NAMALWA (cell line): Measurements from ENCODE around the gene SETDB1.
"Not testable (repeated sequence)": the region's sequence is repeated elsewhere in the genome, so short reads cannot be mapped to it uniquely, and the experiment has no call there.

Experiments
- DNase-seq: peaks from one replicate; pipeline ENCODE4 v3.0.0-alpha.2; 2015; ENCODE audit warnings: low spot score

Gene SETDB1

GRCh38 chr1:150926097-150926741 is at the start of gene SETDB1:
Gene SETDB1, plus strand, starts transcription at chr1:150926363. Its CDS starts 1,352 bp downstream, at chr1:150927715.
- DNase-seq: peak; percentile 100

GRCh38 chr1:150878931-150879330 is 47.2 kb upstream of the SETDB1 start:
- DNase-seq: not testable (repeated sequence)

- no peak for DNase-seq
Measured at GRCh38 chr1:150881331-150882070, 44.7 kb upstream of the SETDB1 start.

GRCh38 chr1:150883121-150883520 is 43.0 kb upstream of the SETDB1 start:
- not testable (repeated sequence) for DNase-seq

GRCh38 chr1:150887018-150887417 is 39.1 kb upstream of the SETDB1 start, which contains the start of gene CTXND2:
Gene CTXND2, plus strand, starts transcription at chr1:150887136. Its CDS starts 25,179 bp downstream, at chr1:150912315.
- no peak for DNase-seq

GRCh38 chr1:150888727-150889126 is 37.4 kb upstream of the SETDB1 start:
- DNase-seq: no peak

GRCh38 chr1:150890033-150890416 is 36.1 kb upstream of the SETDB1 start:
- peak; percentile 29 for DNase-seq

GRCh38 chr1:150893336-150893913 is 32.7 kb upstream of the SETDB1 start:
- DNase-seq: no peak

GRCh38 chr1:150895618-150896017 is 30.5 kb upstream of the SETDB1 start:
- no peak for DNase-seq

GRCh38 chr1:150899795-150900194 is 26.4 kb upstream of the SETDB1 start:
- not testable (repeated sequence) for DNase-seq

GRCh38 chr1:150902346-150902745 is 23.8 kb upstream of the SETDB1 start:
- DNase-seq: no peak

GRCh38 chr1:150902751-150903150 is 23.4 kb upstream of the SETDB1 start:
- no peak for DNase-seq

- DNase-seq: no peak
Measured at GRCh38 chr1:150905301-150905700, 20.9 kb upstream of the SETDB1 start.

GRCh38 chr1:150906329-150906728 is 19.8 kb upstream of the SETDB1 start:
- DNase-seq: no peak

GRCh38 chr1:150906813-150907212 is 19.4 kb upstream of the SETDB1 start:
- no peak for DNase-seq

GRCh38 chr1:150909585-150910180 is 16.5 kb upstream of the SETDB1 start:
- DNase-seq: no peak

GRCh38 chr1:150912623-150913022 is 13.5 kb upstream of the SETDB1 start:
- no peak for DNase-seq

- no peak for DNase-seq
Measured at GRCh38 chr1:150917387-150917786, 8.8 kb upstream of the SETDB1 start.

GRCh38 chr1:150922519-150922975 is 3.6 kb upstream of the SETDB1 start:
- DNase-seq: peak; percentile 94

- no peak for DNase-seq
Measured at GRCh38 chr1:150925080-150925479, 1.1 kb upstream of the SETDB1 start.

- DNase-seq: no peak
Measured at GRCh38 chr1:150927624-150928023, 1.5 kb downstream of the SETDB1 start.

- no peak for DNase-seq
Measured at GRCh38 chr1:150928286-150928685, 2.1 kb downstream of the SETDB1 start.

- not testable (repeated sequence) for DNase-seq
Measured at GRCh38 chr1:150928775-150929174, 2.6 kb downstream of the SETDB1 start.
